Measurements from ENCODE around the gene LIPT1. TPM values are rescaled to one million over a fixed set of nuclear protein-coding genes. Genes with fewer than 3 reads are reported as not detected.
"Not testable (repeated sequence)": the region's sequence is repeated elsewhere in the genome, so short reads cannot be mapped to it uniquely, and the experiment has no call there.

LIPT1 gene
- total RNA-seq: 1 to 10 TPM; 6.0 to 7.1 TPM
- long read RNA-seq: 0 reads

- intact Hi-C loops (cut with DNase I): no loop called here
- ATAC-seq: peak; percentile 99
- DNase-seq: peak; percentile 95
These were observed at the start of gene LIPT1, which contains the start of gene TSGA10 for GRCh38 chr2:99154643-99155536. Gene LIPT1 (plus strand): TSS chr2:99154967. CDS start chr2:99161958, 6,991 bp downstream. Gene TSGA10 (minus strand): TSS chr2:99154942. CDS start chr2:99109439, 45,503 bp downstream.

- no peak for DNase-seq
- intact Hi-C loops (cut with DNase I): no loop called here
- ATAC-seq: no peak
These were observed 47.9 kb upstream of the LIPT1 start for GRCh38 chr2:99106913-99107312.

GRCh38 chr2:99111236-99111635 lies 43.5 kb upstream of the LIPT1 start:
- ATAC-seq (no peak), DNase-seq (no peak)
- intact Hi-C loops (cut with DNase I): no loop called here

GRCh38 chr2:99111945-99112344 lies 42.8 kb upstream of the LIPT1 start:
- intact Hi-C loops (cut with DNase I): no loop called here
- ATAC-seq (no peak), DNase-seq (no peak)

GRCh38 chr2:99112617-99113016 lies 42.1 kb upstream of the LIPT1 start:
- intact Hi-C loops (cut with DNase I): no loop called here
- ATAC-seq: no peak
- DNase-seq: no peak

GRCh38 chr2:99127981-99128380 lies 26.8 kb upstream of the LIPT1 start:
- DNase-seq: no peak
- intact Hi-C loops (cut with DNase I): no loop called here

GRCh38 chr2:99135044-99135556 lies 19.7 kb upstream of the LIPT1 start:
- intact Hi-C loops (cut with DNase I); ATAC-seq; DNase-seq: not testable (repeated sequence)

More at GRCh38 chr2:99127981-99128380, 26.8 kb upstream of the LIPT1 start:
- ATAC-seq: no peak

- no peak for DNase-seq
- intact Hi-C loops (cut with DNase I): no loop called here
- ATAC-seq: no peak
These were observed 15.8 kb upstream of the LIPT1 start for GRCh38 chr2:99139003-99139402.

GRCh38 chr2:99140056-99140859 lies 14.5 kb upstream of the LIPT1 start:
- intact Hi-C loops (cut with DNase I): no loop called here
- DNase-seq (no peak), ATAC-seq (no peak)

GRCh38 chr2:99140860-99141109 lies 14.0 kb upstream of the LIPT1 start:
- DNase-seq: no peak
- intact Hi-C loops (cut with DNase I): no loop called here
- peak; percentile 61 to 66 for ATAC-seq

- ATAC-seq: peak; percentile 97 to 99
- DNase-seq: peak; percentile 94
- intact Hi-C loops (cut with DNase I): no loop called here
These were observed 13.4 kb upstream of the LIPT1 start, which contains the start of gene C2orf15 for GRCh38 chr2:99141110-99142108. Gene C2orf15 (plus strand): TSS chr2:99141707. CDS start chr2:99150559, 8,852 bp downstream.

GRCh38 chr2:99150706-99151105 lies 4.1 kb upstream of the LIPT1 start:
- ATAC-seq (no peak), DNase-seq (no peak)
- intact Hi-C loops (cut with DNase I): no loop called here

- ATAC-seq: no peak
These were observed 2.4 kb upstream of the LIPT1 start for GRCh38 chr2:99152199-99152895.

GRCh38 chr2:99153921-99154604 lies 704 bp upstream of the LIPT1 start:
- intact Hi-C loops (cut with DNase I): no loop called here
- ATAC-seq (no peak), DNase-seq (no peak)

More at GRCh38 chr2:99152199-99152895, 2.4 kb upstream of the LIPT1 start:
- intact Hi-C loops (cut with DNase I): no loop called here
- no peak for DNase-seq

- intact Hi-C loops (cut with DNase I): no loop called here
- ATAC-seq (no peak), DNase-seq (no peak)
These were observed 2.1 kb downstream of the LIPT1 start for GRCh38 chr2:99156891-99157290.

GRCh38 chr2:99158599-99158998 lies 3.8 kb downstream of the LIPT1 start:
- DNase-seq: no peak
- ATAC-seq: no peak
- intact Hi-C loops (cut with DNase I): no loop called here

- intact Hi-C loops (cut with DNase I): no loop called here
- ATAC-seq (no peak), DNase-seq (no peak)
These were observed 4.8 kb downstream of the LIPT1 start for GRCh38 chr2:99159594-99159993.

GRCh38 chr2:99166218-99166617 lies 11.5 kb downstream of the LIPT1 start:
- ATAC-seq (no peak), DNase-seq (no peak)
- intact Hi-C loops (cut with DNase I): no loop called here
